ENCODE measurements around the gene PMS2. TPM values are rescaled to one million over a fixed set of nuclear protein-coding genes. Genes with fewer than 3 reads are reported as not detected.

Gene PMS2
- polyA plus RNA-seq, 4 donors = 5.4 to 9.2 (median 6.0) TPM

Other genes with a start within 250 kb of the PMS2 start
- gene RNF216, start 227.4 kb downstream of the PMS2 start, polyA plus RNA-seq = 10 to 100 TPM in 2 of 4 donors, 1 to 10 TPM in 2; 5.8 to 19.7 (median 8.4) TPM
- gene OCM, start 128.3 kb downstream of the PMS2 start, polyA plus RNA-seq = 1 to 10 TPM in 2 of 4 donors, under 1 TPM in 1, not detected in 1; 0.34 to 1.9 (median 1.3) TPM
- gene CCZ1, start 110.3 kb downstream of the PMS2 start, polyA plus RNA-seq = 10 to 100 TPM; 43.8 to 82.7 (median 51.5) TPM
- gene RSPH10B, start 38.4 kb downstream of the PMS2 start, polyA plus RNA-seq = under 1 TPM in 3 of 4 donors, not detected in 1; 0.07 to 0.27 (median 0.19) TPM
- 10 to 100 TPM; 19.9 to 75.3 (median 68.3) TPM for gene AIMP2, start 223 bp upstream of the PMS2 start, polyA plus RNA-seq
- gene ANKRD61, start 22.3 kb upstream of the PMS2 start, polyA plus RNA-seq = 1 to 10 TPM in 1 of 4 donors, under 1 TPM in 2, not detected in 1; 0.25 to 2.6 (median 0.67) TPM
- gene EIF2AK1, start 50.1 kb upstream of the PMS2 start, polyA plus RNA-seq = 10 to 100 TPM; 35.4 to 77.5 (median 46.2) TPM
- 1 to 10 TPM; 4.4 to 9.3 (median 6.8) TPM for gene USP42, start 95.9 kb upstream of the PMS2 start, polyA plus RNA-seq